C4-2B (cell line): ENCODE measurements around the gene SCN5A.

Source experiments
- CTCF ChIP-seq: fragments of 450-650 bp; conservative IDR thresholded peaks from 2 replicates; pipeline ENCODE4 v1.5.1; 2017; ENCODE audit warnings: mild to moderate bottlenecking
- ZFX ChIP-seq: fragments of 450-650 bp; IDR thresholded peaks from 2 replicates; pipeline ENCODE4 v1.6.1; 2017

GRCh38 chr3:38637906-38638305 lies 11.6 kb downstream of the SCN5A start:
- no peak for TF ChIP-seq ZFX
- no peak for TF ChIP-seq CTCF
